Thymus (tissue), 14 donors: ENCODE data around the gene AIPL1. TPM values are rescaled to one million over a fixed set of nuclear protein-coding genes. Genes with fewer than 3 reads are reported as not detected.
"Not testable (repeated sequence)": the region's sequence is repeated elsewhere in the genome, so short reads cannot be mapped to it uniquely, and the experiment has no call there.

Source experiments
- DNase-seq, 9 donors: peaks; one replicate each; pipeline ENCODE4 v3.0.0-alpha.2; 2013; ENCODE audit warnings: low spot score in 9 of 9, low read depth in 6 of 9, missing footprints in 1 of 9
- H3K27ac ChIP-seq, 2 donors: one replicate each; pipeline ENCODE4 v1.5.1; 2013; ENCODE audit warnings: control low read depth in 1 of 2, low read depth in 1 of 2, low read length in 1 of 2, mild to moderate bottlenecking in 1 of 2, moderate library complexity in 1 of 2
- H3K27me3 ChIP-seq, 2 donors: one replicate each; pipeline ENCODE4 v1.5.1; 2013; ENCODE audit warnings: low read length in 1 of 2; ENCODE audit not compliant: control insufficient read depth in 2 of 2, insufficient read depth in 1 of 2
- H3K36me3 ChIP-seq, 2 donors: one replicate each; pipeline ENCODE4 v1.5.1; 2013; ENCODE audit warnings: low read length in 1 of 2, mild to moderate bottlenecking in 1 of 2, moderate library complexity in 1 of 2; ENCODE audit not compliant: control insufficient read depth in 2 of 2, insufficient read depth in 2 of 2
- H3K4me1 ChIP-seq, 2 donors: one replicate each; pipeline ENCODE4 v1.5.1; 2013; ENCODE audit warnings: low read length in 2 of 2; ENCODE audit not compliant: control insufficient read depth in 2 of 2, insufficient read depth in 2 of 2
- H3K4me3 ChIP-seq, 2 donors: one replicate each; pipeline ENCODE4 v1.5.1; 2013; ENCODE audit warnings: low read length in 2 of 2, control low read depth in 1 of 2, mild to moderate bottlenecking in 1 of 2
- H3K9me3 ChIP-seq, 2 donors: one replicate each; pipeline ENCODE4 v1.5.1; 2013; ENCODE audit warnings: low read length in 1 of 2, mild to moderate bottlenecking in 1 of 2; ENCODE audit not compliant: control insufficient read depth in 2 of 2, insufficient read depth in 1 of 2
- WGBS: extraction: QIAGEN DNeasy Blood & Tissue Kit; methylation state at CpG from one replicate; pipeline ENCODE4 v1.1.7; 2013; 5-methylcytosine and 5-hydroxymethylcytosine counted together
- long read RNA-seq, 10 donors: transcript quantifications; one replicate each; lab custom pipeline, GENCODE V29; 2026
- polyA plus RNA-seq: library from polyadenylated mRNA; stranded (reverse); fragments of 200-250 nt; gene quantifications from one replicate; pipeline ENCODE4 v1.2.3, GENCODE V29; 2013
- total RNA-seq: library from RNA; stranded (reverse); fragments of 120-200 nt; gene quantifications from one replicate; pipeline ENCODE4 v1.2.4, GENCODE V29; 2013
- donor health status: healthy.

The AIPL1 gene, protein sequence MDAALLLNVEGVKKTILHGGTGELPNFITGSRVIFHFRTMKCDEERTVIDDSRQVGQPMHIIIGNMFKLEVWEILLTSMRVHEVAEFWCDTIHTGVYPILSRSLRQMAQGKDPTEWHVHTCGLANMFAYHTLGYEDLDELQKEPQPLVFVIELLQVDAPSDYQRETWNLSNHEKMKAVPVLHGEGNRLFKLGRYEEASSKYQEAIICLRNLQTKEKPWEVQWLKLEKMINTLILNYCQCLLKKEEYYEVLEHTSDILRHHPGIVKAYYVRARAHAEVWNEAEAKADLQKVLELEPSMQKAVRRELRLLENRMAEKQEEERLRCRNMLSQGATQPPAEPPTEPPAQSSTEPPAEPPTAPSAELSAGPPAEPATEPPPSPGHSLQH
- total RNA-seq (0.05 TPM), polyA plus RNA-seq (0.14 TPM)
- long read RNA-seq, donor 1 = 0 reads
- long read RNA-seq, donor 2 = 0 reads
- long read RNA-seq, donor 3 = 0 reads
- long read RNA-seq, donor 4 = 0 reads
- long read RNA-seq, donor 5, partial matches to known transcripts = 9 of 30 reads
- long read RNA-seq, donor 5, other reads (novel, unspliced or antisense) = 21 of 30 reads
- long read RNA-seq, donor 6 = 0 reads
- long read RNA-seq, donor 7 = 0 reads
- long read RNA-seq, donor 8 = 0 reads
- long read RNA-seq, donor 9 = 0 reads
- long read RNA-seq, donor 10 = 0 reads

DNA sequence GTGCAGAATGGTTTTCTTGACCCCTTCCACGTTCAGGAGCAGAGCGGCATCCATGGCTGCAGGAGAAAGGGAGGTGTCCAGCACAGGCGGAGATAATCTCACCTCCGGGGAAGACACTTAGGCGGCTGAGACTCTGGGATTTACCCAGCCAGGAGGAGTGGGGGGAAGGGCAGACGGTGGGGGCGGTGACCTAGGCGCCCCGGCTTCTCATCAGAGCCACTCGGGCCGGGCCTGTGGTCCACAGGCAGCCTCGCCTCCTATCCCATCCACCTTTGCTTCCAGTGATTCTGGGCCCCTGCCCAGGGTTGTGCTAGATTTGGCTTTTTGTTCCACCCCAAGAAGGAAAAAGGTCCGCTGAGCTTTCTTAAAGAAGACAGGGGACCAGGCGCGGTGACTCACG is at the start of gene AIPL1:
Gene AIPL1 (minus strand): TSS at position 71 of the 400 bp plus-strand sequence. CDS start 17 bp downstream, at position 54.
- Histone ChIP-seq H3K9me3 (peaks cover 0 to 4% of the 10 kb centered on the region in 2 donors), H3K4me3 (no peak within 1 kb of the TSS), H3K4me1 (no peaks in the 10 kb centered on the region), H3K27me3 (peaks cover 0 to 30% of the 10 kb centered on the region in 2 donors), H3K27ac (no peak within 1 kb of the TSS), H3K36me3 (no peaks in the 10 kb centered on the region)
- DNase-seq = no peak
- 96% methylated on average over 16 of the region's 16 CpGs for WGBS

DNA sequence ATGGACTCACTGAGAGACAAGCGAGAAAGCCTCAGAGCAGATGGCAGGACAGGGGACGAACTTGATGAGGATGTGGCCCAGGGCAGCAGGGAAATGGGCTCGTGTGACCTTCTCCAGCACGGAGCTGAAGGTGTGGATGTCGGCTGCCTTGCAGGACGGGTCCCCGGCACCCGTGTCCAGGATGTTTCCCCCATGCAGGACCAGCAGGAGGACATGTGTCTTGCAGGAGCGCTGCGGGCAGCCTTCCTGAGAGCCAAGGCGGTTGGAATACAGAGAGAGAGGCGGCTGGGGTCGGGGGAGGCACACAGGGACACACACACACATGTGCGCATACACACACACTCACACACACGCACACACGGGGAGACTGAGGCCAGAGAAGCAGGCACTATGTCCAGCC is 48.6 kb upstream of the AIPL1 start:
- DNase-seq = no peak
- no peak overlapping the region for H3K27ac ChIP-seq
- 96% methylated on average over 16 of the region's 16 CpGs for WGBS
- H3K9me3 ChIP-seq = no peaks in the 10 kb centered on the region
- no peak overlapping the region for H3K4me3 ChIP-seq
- no peaks in the 10 kb centered on the region for H3K4me1 ChIP-seq
- H3K36me3 ChIP-seq = no peaks in the 10 kb centered on the region
- H3K27me3 ChIP-seq = peaks cover 0 to 16% of the 10 kb centered on the region in 2 donors

DNA sequence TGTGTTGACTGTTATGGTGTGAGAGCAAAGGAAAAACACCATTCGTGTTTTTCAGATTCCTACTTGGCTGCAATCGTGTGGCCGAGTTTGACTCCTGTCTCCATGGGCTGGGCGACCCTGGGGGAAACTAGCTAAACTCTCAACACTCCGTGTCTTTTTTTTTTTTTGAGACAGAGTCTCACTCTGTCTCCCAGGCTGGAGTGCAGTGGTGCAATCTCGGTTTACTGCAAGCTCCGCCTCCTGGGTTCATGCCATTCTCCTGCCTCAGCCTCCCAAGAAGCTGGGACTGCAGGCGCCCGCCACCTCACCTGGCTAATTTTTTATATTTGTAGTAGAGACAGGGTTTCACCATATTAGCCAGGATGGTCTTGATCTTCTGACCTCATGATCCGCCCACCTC is 47.9 kb upstream of the AIPL1 start:
- peaks cover 0 to 16% of the 10 kb centered on the region in 2 donors for H3K27me3 ChIP-seq
- H3K4me3 ChIP-seq, H3K9me3 ChIP-seq, H3K4me1 ChIP-seq, H3K36me3 ChIP-seq, DNase-seq, H3K27ac ChIP-seq: not testable (repeated sequence)
- WGBS = 92% methylated on average over 10 of the region's 10 CpGs

DNA sequence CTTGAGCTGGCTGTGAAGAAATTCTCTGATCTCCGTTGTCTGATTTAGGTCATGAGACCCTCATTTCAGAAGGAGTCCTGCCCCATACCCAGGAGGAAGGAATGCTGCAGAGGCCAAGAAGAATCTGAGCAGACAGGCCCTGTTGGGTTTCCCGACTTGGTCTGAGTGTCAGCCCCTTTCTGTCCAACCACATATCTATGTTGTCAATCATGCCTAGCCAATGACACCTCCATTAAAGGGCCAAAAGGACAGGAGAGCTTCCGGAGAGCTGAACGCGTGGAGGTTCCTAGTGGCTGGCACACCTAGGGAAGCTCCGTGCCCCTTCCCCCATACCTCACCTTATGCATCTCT is 47.2 kb upstream of the AIPL1 start:
- Histone ChIP-seq H3K27ac (no peak overlapping the region), H3K27me3 (peaks cover 0 to 16% of the 10 kb centered on the region in 2 donors), H3K36me3 (no peaks in the 10 kb centered on the region), H3K9me3 (no peaks in the 10 kb centered on the region), H3K4me3 (no peak overlapping the region), H3K4me1 (no peaks in the 10 kb centered on the region)
- DNase-seq = no peak
- 94% methylated on average over 6 of the region's 6 CpGs for WGBS

DNA sequence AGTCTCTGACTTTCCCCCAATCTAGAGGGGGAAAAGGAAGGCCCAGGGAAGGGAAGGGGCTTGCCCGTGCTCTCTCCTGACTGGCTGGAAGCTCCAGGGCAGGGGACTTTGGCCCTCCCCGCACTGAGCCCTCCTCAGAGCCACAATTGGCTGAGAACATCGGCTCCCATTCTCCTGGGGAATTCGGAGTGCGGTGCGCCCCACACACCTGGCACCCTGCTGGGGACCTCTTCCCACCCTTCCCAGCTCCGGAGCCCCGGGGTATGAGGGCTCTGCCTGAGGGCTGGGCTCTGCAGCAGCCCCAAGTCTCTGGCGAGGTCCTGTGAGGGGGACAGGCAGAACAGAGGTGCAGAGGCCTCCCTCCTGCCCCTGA is 45.4 kb upstream of the AIPL1 start:
- Histone ChIP-seq H3K9me3 (no peaks in the 10 kb centered on the region), H3K4me3 (no peak overlapping the region), H3K4me1 (no peaks in the 10 kb centered on the region), H3K27me3 (peaks cover 0 to 16% of the 10 kb centered on the region in 2 donors), H3K36me3 (no peaks in the 10 kb centered on the region), H3K27ac (no peak overlapping the region)
- WGBS = 76% methylated on average over 9 of the region's 9 CpGs
- no peak for DNase-seq

DNA sequence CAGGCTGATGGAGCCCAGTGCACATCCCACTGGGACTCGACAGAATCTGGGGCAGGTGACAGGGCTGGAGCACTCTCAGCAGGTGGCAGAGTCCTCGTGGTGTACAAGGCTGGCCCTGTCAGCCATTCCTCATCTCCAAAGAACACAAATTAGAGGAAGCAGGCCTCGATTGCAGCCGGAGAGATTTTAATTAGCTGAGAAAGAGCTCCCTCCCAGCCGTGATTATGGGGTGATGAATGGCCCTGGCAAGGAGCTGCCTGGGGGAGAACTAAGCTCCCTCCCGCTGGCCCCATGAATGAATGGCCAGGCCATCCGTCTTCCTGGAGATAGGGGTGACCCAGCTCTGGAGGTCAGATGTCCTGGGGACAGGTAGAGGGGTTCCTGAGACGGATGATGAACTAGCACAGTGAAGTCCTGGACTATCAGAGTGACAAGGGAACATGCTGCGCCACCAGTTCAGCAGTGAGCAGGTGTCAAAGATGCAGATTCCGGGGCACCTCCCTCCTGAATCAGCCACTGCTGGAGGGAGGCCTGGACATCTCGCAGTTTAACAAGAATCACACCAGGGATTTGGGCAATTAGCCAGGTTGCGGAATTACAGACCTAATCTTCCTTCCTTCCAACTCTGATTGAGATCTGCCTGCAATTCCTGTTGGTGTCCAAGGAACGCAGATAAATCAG is 44.8 kb upstream of the AIPL1 start:
- no peaks in the 10 kb centered on the region for H3K36me3 ChIP-seq
- no peak overlapping the region for H3K27ac ChIP-seq
- peaks cover 0 to 16% of the 10 kb centered on the region in 2 donors for H3K27me3 ChIP-seq
- 89% methylated on average over 13 of the region's 13 CpGs for WGBS
- H3K9me3 ChIP-seq = no peaks in the 10 kb centered on the region
- H3K4me3 ChIP-seq = no peak overlapping the region
- H3K4me1 ChIP-seq = no peaks in the 10 kb centered on the region
- no peak for DNase-seq

DNA sequence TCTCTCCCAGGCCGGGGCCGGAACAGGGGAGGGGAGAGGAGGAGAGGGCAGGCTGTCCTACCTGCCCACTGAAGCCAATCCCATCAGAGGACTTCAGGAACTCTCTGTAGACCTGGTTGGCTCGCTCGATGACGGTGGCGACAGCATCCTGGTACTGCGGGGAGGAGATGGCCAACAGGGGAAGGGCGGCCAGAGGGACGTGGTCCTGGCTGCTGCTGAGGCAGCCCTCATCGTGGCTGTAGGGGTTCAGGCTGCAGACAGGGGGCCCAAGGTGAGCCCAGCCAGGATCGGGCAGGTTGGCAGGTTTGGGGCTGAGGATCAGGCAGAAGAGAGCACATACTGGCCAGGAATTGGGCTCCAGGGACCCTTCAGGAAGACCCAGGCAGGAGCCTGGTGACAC is 43.6 kb upstream of the AIPL1 start:
- Histone ChIP-seq H3K4me3 (no peak overlapping the region), H3K36me3 (no peaks in the 10 kb centered on the region), H3K4me1 (no peaks in the 10 kb centered on the region), H3K27ac (no peak overlapping the region), H3K27me3 (peaks cover 0 to 16% of the 10 kb centered on the region in 2 donors), H3K9me3 (peaks cover 0 to 1% of the 10 kb centered on the region in 2 donors)
- no peak for DNase-seq
- whole genome bisulfite sequencing = 93% methylated on average over 11 of the region's 11 CpGs

DNA sequence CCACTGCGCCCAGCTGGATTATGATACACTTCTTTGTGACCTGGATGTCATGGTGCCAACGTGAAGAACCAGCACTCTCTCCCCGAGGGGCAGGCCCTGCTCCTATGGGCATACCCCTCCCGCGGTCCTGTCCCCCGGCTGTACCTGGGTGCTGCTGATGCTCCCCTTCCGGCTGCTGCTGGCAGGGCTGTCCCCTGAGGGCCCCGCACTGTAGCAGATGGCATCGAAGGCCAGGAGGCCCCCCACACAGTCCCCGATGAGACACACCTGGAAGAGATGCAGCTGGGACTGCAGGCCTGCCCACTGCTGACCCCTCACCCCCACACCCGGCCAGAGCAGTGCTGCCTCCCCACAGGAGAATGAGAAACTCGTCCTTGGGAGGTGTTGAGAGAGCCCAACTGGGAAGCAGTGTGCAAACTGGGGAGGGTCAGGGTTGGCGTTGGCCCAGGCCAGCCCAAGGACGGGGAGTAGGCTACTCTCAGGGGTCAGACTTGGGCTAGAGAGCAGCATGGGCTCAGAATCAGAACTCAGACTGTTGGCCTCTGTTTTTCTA is 43.0 kb upstream of the AIPL1 start:
- 95% methylated on average over 14 of the region's 14 CpGs for WGBS
- H3K27ac ChIP-seq = no peak overlapping the region
- no peaks in the 10 kb centered on the region for H3K4me1 ChIP-seq
- peaks cover 0 to 16% of the 10 kb centered on the region in 2 donors for H3K27me3 ChIP-seq
- peaks cover 0 to 1% of the 10 kb centered on the region in 2 donors for H3K9me3 ChIP-seq
- H3K36me3 ChIP-seq = no peaks in the 10 kb centered on the region
- H3K4me3 ChIP-seq = no peak overlapping the region
- DNase-seq = no peak

DNA sequence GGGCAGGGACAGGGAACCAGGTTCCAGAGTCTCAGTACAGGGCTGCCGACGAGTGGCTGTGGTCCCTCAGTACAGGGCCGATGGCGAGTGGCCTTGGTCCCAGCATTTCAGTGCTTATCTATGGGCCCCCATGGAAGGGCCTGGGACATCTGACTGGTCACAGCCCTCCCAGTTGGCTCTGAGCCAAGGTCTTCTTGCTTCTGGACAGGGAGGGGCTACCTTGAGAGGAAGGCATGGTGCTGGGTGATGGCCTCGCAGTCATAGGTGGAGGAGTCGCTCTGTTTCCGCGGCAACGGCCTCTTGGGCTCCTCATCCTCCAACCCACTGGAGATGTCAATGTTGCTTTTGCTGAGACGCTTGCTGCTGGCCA is 41.9 kb upstream of the AIPL1 start:
- Histone ChIP-seq H3K9me3 (peaks cover 0 to 1% of the 10 kb centered on the region in 2 donors), H3K27ac (no peak overlapping the region), H3K4me3 (no peak overlapping the region), H3K4me1 (no peaks in the 10 kb centered on the region), H3K27me3 (peaks cover 0 to 13% of the 10 kb centered on the region in 2 donors), H3K36me3 (no peaks in the 10 kb centered on the region)
- WGBS = 96% methylated on average over 10 of the region's 10 CpGs
- DNase-seq = no peak
